A549 (cell line): ENCODE results near the gene KIRREL1.

ENCODE experiments used
- CEBPB ChIP-seq, 2 experiments: fragments of >200 bp in 1 of 2; sonication (Bioruptor Twin) in 1 of 2; formaldehyde crosslinking in 1 of 2; IDR thresholded peaks; 2 replicates each; pipeline ENCODE4 v1.6.1; 2012 to 2016
- EP300 ChIP-seq, 2 experiments: fragments of >200 bp; sonication (Bioruptor Twin); formaldehyde crosslinking; IDR thresholded peaks; 2 replicates in 1 of 2; 3 replicates in 1 of 2; pipeline ENCODE4 v1.6.1; 2016 to 2017
- TF ChIP-seq, protein P1 (sequence below): fragments of >200 bp; sonication (Bioruptor Twin); formaldehyde crosslinking; IDR thresholded peaks from 3 replicates; pipeline ENCODE4 v1.5.1; 2016
- TF ChIP-seq, protein P2 (sequence below): IDR thresholded peaks from 2 replicates; pipeline ENCODE4 v1.6.1; 2012

DNA sequence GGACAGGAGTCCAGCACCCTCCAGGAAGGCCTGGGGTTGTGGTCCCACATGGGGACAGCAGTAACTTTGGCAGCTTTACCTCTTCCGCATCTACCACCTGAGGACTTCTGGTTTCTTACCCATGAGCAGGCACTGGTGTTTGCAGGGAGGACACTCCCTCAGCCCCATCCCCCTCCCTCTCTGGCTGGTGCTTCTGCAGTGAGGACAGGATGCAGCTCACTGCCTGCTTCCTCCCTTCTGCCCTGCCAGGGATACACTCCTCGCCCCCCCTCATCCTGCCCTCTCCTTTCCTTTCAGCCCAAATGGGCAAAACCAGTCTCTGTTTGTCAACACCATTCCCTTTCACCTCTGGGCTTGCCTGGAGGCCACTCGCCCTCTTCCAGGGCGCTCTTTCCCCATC is 62.4 kb downstream of the KIRREL1 start:
- TF ChIP-seq EP300 (IDR thresholded peaks at IDR 0.05): no peak
- TF ChIP-seq, protein P1, sequence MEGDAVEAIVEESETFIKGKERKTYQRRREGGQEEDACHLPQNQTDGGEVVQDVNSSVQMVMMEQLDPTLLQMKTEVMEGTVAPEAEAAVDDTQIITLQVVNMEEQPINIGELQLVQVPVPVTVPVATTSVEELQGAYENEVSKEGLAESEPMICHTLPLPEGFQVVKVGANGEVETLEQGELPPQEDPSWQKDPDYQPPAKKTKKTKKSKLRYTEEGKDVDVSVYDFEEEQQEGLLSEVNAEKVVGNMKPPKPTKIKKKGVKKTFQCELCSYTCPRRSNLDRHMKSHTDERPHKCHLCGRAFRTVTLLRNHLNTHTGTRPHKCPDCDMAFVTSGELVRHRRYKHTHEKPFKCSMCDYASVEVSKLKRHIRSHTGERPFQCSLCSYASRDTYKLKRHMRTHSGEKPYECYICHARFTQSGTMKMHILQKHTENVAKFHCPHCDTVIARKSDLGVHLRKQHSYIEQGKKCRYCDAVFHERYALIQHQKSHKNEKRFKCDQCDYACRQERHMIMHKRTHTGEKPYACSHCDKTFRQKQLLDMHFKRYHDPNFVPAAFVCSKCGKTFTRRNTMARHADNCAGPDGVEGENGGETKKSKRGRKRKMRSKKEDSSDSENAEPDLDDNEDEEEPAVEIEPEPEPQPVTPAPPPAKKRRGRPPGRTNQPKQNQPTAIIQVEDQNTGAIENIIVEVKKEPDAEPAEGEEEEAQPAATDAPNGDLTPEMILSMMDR: no peak
- no peak for TF ChIP-seq CEBPB (IDR thresholded peaks at IDR 0.05)
- TF ChIP-seq, protein P2, sequence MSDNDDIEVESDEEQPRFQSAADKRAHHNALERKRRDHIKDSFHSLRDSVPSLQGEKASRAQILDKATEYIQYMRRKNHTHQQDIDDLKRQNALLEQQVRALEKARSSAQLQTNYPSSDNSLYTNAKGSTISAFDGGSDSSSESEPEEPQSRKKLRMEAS: no peak
